Measurements from ENCODE around the gene APBB2.
"Not testable (repeated sequence)": the region's sequence is repeated elsewhere in the genome, so short reads cannot be mapped to it uniquely, and the experiment has no call there.

APBB2 gene

DNA sequence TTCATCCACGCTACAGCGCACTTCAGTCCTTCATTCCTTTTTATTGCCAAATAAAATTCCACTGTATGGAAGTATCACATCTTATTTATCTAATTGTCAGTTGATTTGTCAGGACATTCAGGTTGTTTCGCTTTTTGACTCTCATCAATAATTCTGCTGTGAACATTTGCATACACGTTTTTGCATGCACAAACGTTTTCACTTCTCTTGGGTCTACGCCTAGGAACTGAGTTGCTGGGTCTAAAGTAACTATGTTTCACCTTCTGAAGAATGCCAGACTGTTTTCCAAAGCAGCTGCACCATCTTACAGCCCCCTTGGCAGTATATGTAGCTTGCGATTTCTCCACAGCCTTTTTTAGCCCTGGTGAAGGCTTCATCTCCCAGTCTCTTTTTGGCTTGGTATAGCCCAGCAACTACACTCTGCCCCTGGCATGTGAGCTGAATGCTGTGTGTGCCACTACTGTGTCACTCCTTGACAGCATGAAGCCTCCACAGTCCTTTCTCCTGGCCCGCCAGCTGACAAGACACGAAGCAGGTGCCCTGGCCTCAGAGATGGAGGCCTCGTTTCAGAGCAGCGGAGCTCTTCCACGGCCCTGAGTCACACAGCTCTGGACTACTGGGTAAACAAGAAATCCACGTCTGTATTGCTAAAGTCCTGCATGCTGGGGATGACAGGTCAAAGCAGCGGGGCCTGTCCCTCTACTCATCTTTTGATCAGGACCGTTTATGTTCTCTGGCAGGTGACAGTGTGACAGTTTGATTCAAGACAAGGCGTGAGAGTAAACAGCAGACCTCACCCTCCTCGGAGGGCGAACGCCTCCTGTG, 389.1 kb downstream of the APBB2 start:
- DNase-seq (ENCODE audit: low spot score) = no peak

DNA sequence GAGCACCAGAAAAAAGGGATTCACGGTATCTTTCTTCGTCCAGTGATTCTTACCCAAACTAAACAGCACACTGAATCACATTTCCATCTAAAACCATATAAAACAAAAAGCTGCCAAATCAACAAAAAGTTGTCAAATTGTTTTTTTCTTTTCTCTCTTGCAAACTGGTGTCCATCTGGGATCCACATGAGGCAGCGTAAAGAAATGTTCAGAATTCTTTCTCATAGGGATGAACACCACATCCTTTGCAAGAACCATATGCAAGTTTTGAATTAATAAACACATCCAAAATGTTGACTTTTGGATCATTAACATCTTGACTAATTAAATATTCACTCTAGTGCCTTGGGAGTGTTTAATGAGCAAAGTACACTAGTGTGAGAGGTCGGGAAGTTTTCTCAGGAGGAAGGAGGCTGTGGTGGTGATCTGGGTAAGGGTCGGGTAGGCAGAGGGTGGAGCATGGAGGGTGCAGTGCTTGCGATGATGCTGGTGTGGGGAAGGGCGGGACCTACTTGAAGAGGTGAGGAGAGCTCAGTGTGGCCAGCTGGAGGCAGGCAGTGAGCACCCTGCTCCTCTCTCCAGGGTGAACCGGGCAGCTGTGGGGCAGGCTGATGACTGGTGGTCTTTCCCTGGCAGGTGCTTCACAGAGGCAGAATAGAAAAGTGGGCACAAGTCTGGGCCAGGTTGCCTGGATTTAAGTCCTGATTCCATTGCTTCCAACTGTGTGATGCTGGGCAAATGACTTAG, 391.7 kb downstream of the APBB2 start:
- no peak for DNase-seq (ENCODE audit: low spot score)

DNA sequence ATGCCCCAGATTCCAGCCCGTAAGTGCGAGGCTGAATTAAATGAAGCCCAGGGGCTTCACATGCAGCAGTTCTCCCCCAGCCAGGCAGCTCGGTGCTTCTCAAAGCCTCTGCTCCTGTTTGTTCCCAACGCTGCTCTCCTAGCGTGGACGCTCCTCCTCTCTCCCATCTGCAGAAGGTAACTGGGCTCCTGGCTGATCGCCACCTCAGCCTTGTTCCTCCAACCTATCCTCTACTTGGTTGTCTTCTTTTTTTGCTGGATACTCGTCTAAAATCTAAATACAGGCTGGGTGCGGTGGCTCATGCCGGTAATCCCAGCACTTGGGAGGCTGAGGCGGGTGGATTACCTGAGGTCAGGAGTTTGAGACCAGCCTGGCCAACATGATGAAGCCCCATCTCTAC, 394.2 kb downstream of the APBB2 start:
- DNase-seq (ENCODE audit: low spot score) = no peak

DNA sequence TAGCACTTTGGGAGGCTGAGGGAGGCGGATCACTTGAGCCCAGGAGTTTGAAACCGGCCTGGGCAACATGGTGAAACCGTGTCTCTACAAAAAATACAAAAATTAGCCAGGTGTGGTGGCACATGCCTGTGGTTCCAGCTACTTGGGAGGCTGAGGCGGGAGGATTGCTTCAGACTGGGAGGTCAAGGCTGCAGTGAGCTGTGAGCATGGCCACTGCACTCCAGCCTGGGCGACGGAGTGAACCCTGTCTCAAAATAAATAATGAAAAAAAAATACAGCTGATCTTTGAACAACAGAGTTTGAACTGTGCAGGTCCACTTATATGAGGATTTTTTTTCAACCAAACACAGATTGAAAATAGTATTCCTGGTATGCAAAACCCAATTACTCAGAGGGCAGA, 397.2 kb downstream of the APBB2 start:
- not testable (repeated sequence) for DNase-seq (ENCODE audit: low spot score)

DNA sequence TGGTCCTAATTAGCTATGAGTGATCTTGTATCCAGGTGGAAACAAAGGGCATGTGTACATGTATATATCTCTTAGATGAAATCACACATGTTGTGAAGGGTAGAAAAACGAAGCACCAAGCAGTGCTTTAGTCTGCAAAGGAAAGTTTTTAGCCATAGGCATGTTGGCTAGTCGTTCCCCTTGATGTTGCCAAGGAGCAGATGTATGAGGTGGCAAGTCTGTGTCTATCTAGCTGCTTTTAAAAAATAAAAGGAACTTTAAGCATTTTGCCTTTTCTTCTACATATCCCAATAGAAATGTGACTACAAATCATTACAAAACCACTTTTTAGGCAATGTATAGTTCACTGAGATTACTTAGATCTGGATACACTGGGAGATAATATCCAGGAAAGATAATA, 401.5 kb downstream of the APBB2 start:
- no peak for DNase-seq (ENCODE audit: low spot score)

DNA sequence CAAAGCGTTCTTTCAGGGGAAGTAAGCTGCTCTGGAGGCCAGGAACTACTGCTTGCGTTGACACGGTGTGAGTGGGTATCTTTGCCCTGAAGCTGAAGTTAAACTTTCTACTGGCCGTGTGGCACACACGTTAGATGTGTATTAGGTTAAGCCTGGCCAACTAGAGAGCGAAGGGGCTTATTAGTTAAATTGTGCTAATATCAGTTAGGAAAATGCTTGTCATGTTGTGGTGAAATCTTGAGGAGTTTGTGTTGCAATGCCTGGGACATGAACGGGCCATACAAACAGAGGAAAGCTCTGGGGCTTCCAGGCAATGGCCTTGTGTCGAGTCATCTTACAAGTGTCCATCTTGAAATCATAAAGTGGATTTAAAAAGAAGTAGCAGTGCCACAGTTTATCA, 402.0 kb downstream of the APBB2 start:
- DNase-seq (ENCODE audit: low spot score) = no peak

DNA sequence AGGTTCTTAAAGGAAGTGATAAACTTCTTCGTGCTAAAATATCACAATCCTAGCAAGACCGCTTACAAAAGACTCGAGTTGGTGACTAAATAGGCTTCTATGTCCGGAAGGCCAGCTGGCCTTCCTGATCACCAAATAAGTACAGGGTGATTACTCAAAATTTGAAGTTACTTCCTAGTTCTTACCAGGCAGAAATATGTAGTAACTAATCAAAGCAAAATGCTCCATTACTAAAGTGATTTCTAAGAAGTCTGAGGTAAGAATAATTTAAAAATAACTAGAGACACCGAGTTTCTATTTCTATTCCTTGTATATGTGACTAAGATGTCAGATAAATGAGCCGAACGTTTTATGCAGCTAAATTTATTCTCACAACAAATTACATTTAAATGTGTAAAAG, 402.4 kb downstream of the APBB2 start:
- DNase-seq (ENCODE audit: low spot score) = no peak

DNA sequence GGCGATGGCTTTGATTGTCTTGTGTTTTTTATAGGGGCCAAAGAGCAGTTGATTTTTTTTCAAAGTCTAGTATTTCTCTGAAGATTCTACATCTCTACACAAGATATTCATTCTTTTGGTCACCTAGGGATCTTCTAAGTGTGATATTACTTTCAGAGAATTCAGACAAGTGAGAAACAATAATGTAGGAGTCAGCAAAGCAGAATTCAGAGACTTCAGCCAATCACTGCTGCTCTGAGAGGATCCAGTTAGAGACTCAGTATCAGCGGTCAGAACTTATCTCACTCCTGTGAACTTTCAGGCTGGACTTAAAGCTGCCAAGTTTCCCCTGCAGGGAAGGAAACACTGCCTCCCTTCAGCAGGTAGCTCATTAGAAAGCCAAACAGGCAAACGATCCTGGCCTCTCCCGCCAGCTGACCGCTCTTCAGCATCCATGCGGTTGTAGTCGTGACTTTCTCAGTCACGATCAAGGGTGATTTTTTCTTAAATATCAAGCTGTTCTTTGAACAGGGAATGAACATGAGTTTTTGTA, 405.4 kb downstream of the APBB2 start:
- no peak for DNase-seq (ENCODE audit: low spot score)

DNA sequence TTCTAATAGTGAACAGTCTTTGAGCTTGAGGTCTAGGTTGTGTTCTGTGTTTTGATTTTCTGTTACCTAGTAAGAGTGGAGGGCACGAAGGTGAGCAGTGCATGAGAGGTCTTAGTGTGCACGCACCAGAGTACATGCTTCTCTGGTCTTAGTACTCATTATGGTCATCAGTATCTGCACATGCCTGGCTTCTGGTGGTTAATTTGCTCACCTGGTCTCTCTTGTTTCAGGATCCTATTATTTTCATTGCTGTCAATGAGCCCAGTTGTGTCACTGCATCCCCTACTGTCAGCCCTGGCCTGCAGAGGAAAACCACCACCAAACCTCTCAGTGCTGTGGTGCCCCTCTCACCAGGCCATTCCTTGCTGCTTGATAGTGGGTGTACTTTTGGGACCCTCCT, 409.7 kb downstream of the APBB2 start:
- DNase-seq (ENCODE audit: low spot score) = no peak

DNA sequence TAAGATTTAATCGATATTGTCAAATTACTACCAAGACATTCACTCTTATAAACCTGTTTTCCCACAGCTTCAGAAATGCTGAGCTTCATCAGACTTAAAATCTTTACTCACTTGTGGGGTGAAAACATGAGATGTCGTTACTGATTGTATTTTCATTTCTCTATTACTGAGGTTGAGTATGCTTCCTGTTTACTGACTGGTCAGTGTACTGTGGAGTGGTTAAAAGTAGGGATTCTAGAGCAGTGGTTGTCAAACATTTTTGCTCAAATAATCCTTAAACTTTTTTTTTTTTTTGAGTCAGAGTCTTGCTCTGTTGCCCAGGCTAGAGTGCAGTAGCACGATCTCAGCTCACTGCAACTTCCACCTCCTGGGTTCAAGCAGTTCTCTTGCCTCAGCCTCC, 414.3 kb downstream of the APBB2 start:
- no peak for DNase-seq (ENCODE audit: low spot score)

DNA sequence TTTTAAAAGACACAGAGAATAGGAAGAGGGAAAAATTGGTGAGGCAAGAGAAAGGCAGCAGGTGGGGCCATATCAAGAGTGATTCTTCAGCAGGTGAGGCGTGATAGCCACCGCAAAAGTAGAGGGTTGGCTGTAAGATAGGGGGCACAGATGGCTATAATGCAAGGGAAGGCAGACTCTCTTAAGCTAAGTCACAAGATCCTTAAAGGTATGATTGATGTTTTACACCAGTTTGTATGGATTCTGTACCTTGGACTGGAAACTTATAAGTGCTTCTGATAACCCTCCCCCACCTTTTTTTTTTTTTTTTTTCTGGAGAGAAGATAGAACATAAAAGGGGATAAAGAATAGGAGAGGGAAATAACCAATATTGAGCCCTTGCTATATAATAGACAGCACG, 424.6 kb downstream of the APBB2 start:
- no peak for DNase-seq (ENCODE audit: low spot score)

DNA sequence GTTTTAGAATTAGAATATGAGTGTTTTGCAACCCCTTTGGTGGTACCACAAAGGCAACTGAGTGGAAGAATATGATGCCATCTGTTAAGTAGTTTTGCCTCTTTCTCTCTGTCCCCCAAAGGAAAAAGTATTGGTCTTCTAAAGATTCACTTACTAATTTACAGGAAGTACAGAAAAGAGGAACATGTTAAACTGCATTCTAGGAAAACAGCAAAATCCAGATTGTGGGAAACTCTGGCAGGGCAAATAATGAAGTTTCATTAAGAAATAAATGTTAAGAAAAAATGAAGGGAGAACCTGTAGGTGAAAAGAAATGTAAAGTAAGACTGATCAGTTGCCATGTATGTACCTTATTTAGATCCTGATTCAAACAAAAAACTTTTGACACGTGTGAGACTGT, 425.3 kb downstream of the APBB2 start:
- DNase-seq (ENCODE audit: low spot score) = no peak

DNA sequence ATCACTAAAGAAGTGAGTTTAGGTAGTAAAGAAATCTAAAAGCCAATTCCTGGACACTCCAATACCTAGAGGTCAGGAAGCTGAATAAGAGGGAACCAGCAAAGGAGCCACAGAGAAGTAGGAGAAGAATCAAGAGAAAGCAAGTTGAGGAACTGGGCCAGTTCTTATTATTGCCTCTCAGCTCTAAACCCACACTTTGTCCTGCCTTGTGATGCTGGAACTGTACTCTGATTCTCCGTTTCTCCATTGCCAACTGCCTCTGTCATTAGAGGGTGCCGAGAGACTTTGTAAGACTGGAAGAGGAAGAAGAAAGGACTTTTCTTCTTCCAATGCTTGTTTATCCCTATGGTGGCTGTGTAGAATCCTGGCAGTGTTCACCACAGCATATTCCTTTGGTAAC, 426.0 kb downstream of the APBB2 start:
- no peak for DNase-seq (ENCODE audit: low spot score)

DNA sequence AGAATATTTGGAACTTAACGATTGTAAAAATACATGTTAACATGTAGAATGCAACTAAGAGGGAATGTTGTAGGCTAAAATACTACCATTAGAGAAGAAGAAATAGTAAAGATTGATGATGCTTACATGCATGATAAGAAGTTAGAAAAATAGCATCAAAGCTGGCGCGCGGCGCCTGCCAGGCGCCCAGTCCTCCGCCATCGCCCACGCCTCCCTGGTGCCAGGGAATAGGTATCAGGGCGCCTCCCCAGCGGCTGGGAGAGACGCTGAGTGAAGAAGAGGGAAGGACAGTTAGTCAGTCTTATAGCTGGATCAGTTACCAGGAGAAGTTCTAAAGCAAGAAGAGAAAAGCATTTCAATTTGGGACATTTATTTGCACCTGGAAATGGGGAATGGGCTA, 428.6 kb downstream of the APBB2 start:
- no peak for DNase-seq (ENCODE audit: low spot score)

DNA sequence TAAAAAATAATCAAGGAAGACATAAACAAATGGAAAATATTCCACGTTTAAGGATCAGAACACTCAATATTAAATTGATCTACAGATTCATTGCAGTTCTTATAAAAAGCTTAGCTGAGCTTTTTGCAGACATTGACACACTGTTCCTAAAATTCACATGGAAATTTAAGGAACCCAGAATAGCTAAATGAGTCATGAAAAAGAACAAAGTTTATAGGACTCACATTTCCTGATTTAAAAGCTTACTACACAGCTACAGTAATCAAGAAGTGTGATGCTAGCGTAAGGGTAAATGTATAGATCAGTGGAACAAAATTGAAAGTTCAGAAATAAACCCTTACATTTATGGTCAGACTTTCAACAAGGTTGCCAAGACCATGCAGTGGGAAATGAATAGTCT, 431.5 kb downstream of the APBB2 start:
- DNase-seq (ENCODE audit: low spot score) = no peak

DNA sequence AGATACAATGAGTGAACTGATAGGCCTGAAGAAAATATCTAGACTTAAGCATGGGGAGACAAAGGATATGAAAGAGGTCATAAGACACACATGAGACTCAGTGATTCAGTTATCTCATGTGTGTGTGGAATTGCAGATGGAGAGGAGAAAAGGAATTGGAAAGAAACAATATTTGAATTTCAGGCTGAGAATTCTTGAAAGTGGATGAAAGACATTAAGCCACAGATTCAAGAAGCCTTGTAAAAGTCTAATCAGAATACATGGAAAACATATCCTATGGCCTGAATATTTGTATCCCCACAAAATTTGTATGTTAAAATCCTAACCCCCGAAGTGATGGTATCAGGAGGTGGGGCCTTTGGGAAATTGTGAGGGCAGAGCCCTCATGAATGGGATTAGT, 436.3 kb downstream of the APBB2 start:
- no peak for DNase-seq (ENCODE audit: low spot score)

DNA sequence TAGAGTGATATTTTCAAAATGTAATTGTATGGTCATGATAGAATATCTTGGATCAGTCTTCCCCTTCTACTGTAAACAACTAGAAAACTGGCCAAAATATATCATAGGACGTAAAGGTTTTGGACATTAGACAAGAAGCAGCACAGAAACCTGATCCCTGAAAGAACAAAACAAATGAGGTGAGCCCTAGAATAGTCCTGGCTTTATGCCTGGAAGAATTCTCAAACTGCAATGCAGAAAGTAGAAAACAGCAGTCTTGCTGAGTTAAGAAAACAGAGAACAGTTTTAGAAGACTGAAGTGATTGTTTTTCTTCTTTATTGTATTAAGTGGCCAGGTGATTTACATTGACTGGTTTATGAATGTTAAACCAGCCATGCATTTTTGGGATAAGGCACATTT, 445.1 kb downstream of the APBB2 start:
- no peak for DNase-seq (ENCODE audit: low spot score)

DNA sequence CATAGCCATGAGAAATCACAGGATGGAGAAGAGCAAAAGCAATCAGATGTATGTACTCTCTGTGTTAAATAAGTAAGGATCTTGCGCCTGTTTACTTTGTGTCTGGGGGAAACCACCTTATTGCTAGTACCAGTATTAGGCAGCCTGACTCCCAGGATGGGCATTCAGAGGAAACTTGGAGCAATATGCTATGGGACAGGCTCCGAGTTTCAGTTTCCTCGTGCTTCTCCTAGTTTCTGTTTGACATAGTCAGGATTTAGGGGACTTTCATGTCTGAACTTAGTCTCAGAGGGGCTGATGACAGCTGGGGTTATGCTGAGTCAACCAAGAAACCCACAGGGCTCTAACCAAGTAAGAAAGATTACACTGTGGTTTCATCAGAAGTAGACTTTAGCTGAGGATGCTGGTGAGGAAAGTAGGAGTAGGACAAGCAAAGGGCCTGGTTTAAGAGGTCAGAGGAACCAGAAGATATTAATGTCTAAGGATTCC, 451.1 kb downstream of the APBB2 start:
- DNase-seq (ENCODE audit: low spot score) = no peak

Data from CD4-positive, alpha-beta T cell treated with Interleukin-6 at 100 ng/mL for 8 hours (primary cell).